ENCODE measurements around the gene AHSA1. TPM values are rescaled to one million over a fixed set of nuclear protein-coding genes. Genes with fewer than 3 reads are reported as not detected.

AHSA1 gene
- total and polyA plus RNA-seq, 10 of the 15 experiments (the other 5 are each of a cell fraction or from before 2014, with no cell fraction given), result 51.8 to 295 (median 201) TPM

- TF ChIP-seq BACH1 (IDR thresholded peaks at IDR 0.05; ENCODE audit: borderline replicate concordance) (no peak), BRCA1 (IDR thresholded peaks at IDR 0.05; ENCODE audit: low read depth, low read length) (no peak), MTA3 (IDR thresholded peaks at IDR 0.05; ENCODE audit: borderline replicate concordance, low read length) (no peak), ZBTB4 (CRISPR knock-in tag; IDR thresholded peaks at IDR 0.05) (no peak), CHD4 (IDR thresholded peaks at IDR 0.05) (no peak), SIN3A (IDR thresholded peaks at IDR 0.05; ENCODE audit: low read depth, low read length) (no peak)
Observed at GRCh38 chr14:77508249-77508648, 50.4 kb downstream of the AHSA1 start (continued).

DNA sequence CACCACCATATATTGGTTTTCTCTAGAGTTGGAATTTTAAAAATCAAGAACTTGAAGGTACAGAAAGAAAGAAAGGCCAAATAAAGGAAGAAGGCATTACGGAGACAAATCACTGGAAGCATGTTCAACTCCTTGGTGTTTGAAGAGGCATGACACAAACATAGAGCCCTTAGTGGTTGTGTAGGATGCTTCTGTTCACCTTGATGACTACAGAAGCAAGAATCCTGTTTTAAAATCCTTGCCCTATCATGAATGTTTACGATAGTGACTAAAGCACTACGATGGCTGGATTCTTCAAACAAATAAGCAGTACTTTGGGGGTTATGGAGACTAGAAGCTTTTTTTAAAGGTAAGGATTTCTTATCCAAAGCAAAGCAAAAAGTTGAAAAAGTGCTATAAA is 51.0 kb downstream of the AHSA1 start:
- CTCF ChIA-PET, result interaction anchor here (0.6 kb wide), 1 partner anchor 15 kb away, joined by 3 read pairs; no protein-coding TSS in a partner anchor
- Histone ChIP-seq H3K36me3 (ENCODE audit: control insufficient read depth in 2 of 2, insufficient read depth in 2 of 2, low read length in 1 of 2) (peaks cover 3 to 10% of the 10 kb centered on the region in 2 experiments; a peak in 2 of 4 replicates), H3K4me3 (no peak overlapping the region), H3K27ac (ENCODE audit: control insufficient read depth, insufficient read depth) (no peak overlapping the region), H4K20me1 (ENCODE audit: control insufficient read depth, insufficient read depth) (no peaks in the 10 kb centered on the region), H3K4me2 (ENCODE audit: control insufficient read depth, insufficient read depth) (no peak overlapping the region), H3K9ac (ENCODE audit: control insufficient read depth, insufficient read depth, low read length) (no peak overlapping the region), H3K79me2 (ENCODE audit: control insufficient read depth, insufficient read depth, low read length) (no peaks in the 10 kb centered on the region), H3K9me3 (replicated peaks; ENCODE audit: control insufficient read depth, insufficient read depth, low read length) (no peaks in the 10 kb centered on the region), H3K4me1 (ENCODE audit: control insufficient read depth, insufficient read depth, low read length) (no peaks in the 10 kb centered on the region), H3K27me3 (replicated peaks in 1 of 2; ENCODE audit: control insufficient read depth in 2 of 2, insufficient read depth in 2 of 2, low read length in 1 of 2) (no peaks in the 10 kb centered on the region), H2AFZ (ENCODE audit: control insufficient read depth, low read depth, low read length) (no peak overlapping the region)
- RAD21 ChIA-PET (ENCODE audit: unreplicated experiment), result no interaction called here
- ATAC-seq, result no peak
- WGBS (ENCODE audit: insufficient coverage, insufficient replicate concordance, low lambda C conversion rate, missing lambda C conversion rate), result 95% methylated on average over 3 of the region's 3 CpGs
- no peak for TF ChIP-seq ZSCAN29 (IDR thresholded peaks at IDR 0.05)
- TF ChIP-seq MAX (IDR thresholded peaks at IDR 0.05; ENCODE audit: low read depth, low read length), result no peak
- BruUV-seq (replicated peaks), result TSS peak; percentile 42
- POLR2A ChIA-PET, result no interaction called here
- no peak for DNase-seq (ENCODE audit: low read depth, low spot score)
- in situ Hi-C loops (cut with MboI) (no loop called here), intact Hi-C loops (cut with micrococcal nuclease; ENCODE audit: unreplicated experiment) (no loop called here)
- SMC1A ChIA-PET (ENCODE audit: uncharacterized antibody, unreplicated experiment), result no interaction called here
- no peak for FAIRE-seq

Measured in GM12878 (cell line).